ENCODE data around the gene KCNQ5.

GRCh38 chr6:72873433-72873832 is 251.6 kb downstream of the KCNQ5 start:
- TF ChIP-seq, protein P1, sequence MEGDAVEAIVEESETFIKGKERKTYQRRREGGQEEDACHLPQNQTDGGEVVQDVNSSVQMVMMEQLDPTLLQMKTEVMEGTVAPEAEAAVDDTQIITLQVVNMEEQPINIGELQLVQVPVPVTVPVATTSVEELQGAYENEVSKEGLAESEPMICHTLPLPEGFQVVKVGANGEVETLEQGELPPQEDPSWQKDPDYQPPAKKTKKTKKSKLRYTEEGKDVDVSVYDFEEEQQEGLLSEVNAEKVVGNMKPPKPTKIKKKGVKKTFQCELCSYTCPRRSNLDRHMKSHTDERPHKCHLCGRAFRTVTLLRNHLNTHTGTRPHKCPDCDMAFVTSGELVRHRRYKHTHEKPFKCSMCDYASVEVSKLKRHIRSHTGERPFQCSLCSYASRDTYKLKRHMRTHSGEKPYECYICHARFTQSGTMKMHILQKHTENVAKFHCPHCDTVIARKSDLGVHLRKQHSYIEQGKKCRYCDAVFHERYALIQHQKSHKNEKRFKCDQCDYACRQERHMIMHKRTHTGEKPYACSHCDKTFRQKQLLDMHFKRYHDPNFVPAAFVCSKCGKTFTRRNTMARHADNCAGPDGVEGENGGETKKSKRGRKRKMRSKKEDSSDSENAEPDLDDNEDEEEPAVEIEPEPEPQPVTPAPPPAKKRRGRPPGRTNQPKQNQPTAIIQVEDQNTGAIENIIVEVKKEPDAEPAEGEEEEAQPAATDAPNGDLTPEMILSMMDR (optimal IDR thresholded peaks at IDR 0.05 in 1 of 3, IDR thresholded peaks at IDR 0.05 in 1 of 3, conservative IDR thresholded peaks at IDR 0.05 in 1 of 3; ENCODE audit: extremely low read depth in 1 of 3, insufficient read depth in 2 of 3, low read length in 3 of 3): no peak
- TF ChIP-seq EZH2 (IDR thresholded peaks at IDR 0.05; ENCODE audit: low read length): no peak

All from keratinocyte (primary cell).